ENCODE measurements around the gene OR6S1.

DNA sequence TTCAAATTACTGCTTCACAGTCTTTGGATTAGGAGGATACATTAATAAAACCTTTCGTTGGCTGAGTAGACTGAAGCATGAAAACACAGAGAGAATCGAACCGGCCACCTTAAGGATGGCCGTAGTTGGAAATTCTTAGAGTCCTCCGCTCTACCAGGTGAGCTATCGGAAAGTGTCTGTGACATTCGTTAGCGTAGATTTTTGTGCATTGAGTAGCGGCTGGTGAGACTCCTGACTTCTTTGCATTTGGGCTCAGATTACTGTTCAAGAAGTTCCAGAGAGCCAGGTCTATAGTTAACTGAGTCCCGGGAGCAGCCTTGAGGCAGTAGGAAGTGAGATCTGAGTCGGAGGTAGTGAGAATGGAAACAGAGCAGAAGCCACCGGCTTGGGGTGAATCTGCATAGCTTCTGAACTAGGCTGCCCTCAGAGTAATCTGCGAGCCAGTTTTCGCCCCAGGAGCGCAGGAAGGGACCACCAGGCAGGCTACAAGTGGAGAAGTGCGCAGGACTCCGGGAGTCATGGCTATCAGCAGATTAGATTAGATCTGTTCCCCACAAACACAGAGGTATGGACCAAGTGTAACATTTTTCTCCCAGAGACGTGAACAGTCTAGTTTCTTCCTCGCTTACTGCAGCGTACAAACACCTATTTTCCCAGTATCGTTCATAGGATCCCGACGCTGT is 11.0 kb downstream of the OR6S1 start:
- TF ChIP-seq CTCF (IDR thresholded peaks at IDR 0.05) (no peak), POLR2A (IDR thresholded peaks at IDR 0.05) (no peak), POLR2AphosphoS5 (IDR thresholded peaks at IDR 0.05) (no peak)
